ENCODE data around the gene UNC93A. TPM values are rescaled to one million over a fixed set of nuclear protein-coding genes. Genes with fewer than 3 reads are reported as not detected.
A peak's percentile ranks its signal among the peaks of the same experiment; 100 is the strongest.
"Not testable (repeated sequence)": the region's sequence is repeated elsewhere in the genome, so short reads cannot be mapped to it uniquely, and the experiment has no call there.

Gene UNC93A
- polyA plus RNA-seq, 1 donor = 36.4 TPM

DNA sequence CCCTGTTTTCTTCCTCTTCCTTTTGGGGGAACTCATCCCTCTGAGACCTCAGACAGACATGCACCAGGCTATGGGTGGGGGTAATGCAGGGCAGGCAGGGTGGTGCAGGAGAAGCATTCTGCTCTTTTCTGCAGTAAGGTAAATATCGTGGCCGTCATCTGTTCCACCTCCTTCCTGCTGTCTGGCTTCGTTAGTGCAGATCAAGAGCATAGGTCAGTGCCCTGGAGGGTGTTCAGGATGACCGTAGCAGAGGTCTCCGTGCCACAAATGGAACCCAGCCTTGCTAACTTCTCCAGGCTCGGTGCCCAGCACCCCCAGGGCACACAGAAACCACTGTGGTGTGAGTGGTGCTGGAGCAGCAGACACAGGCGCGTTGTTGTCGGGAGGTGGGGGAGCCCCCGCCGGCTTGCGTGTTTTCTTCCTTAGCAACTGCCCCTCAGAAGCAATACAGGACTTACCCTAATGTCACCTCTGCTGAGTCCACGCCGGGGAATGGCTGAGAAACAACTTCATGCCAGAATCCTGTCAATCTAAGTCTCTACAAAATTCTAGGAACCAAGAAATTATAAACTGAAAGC, 42.1 kb upstream of the UNC93A start:
- H3K36me3 ChIP-seq (ENCODE audit: control insufficient read depth, insufficient read depth, low read length); H3K4me3 ChIP-seq (ENCODE audit: low read length); H3K9me3 ChIP-seq (ENCODE audit: control insufficient read depth, low read depth, low read length); H3K27me3 ChIP-seq (ENCODE audit: control insufficient read depth, insufficient read depth, low read length); H3K4me1 ChIP-seq (ENCODE audit: control insufficient read depth, insufficient read depth, low read length); H3K27ac ChIP-seq (ENCODE audit: low read length); DNase-seq: not testable (repeated sequence)
- no CpG with 5 or more reads among the region's 14 CpGs for WGBS (ENCODE audit: insufficient coverage, low lambda C conversion rate)

- H3K4me3 ChIP-seq (ENCODE audit: low read length) = no peak overlapping the region
- peaks cover 4% of the 10 kb centered on the region for H3K9me3 ChIP-seq (ENCODE audit: control insufficient read depth, low read depth, low read length)
- no peak for DNase-seq
- H3K27ac ChIP-seq (ENCODE audit: low read length) = no peak overlapping the region
- WGBS (ENCODE audit: insufficient coverage, low lambda C conversion rate) = no CpG with 5 or more reads among the region's 1 CpG
- no peaks in the 10 kb centered on the region for H3K27me3 ChIP-seq (ENCODE audit: control insufficient read depth, insufficient read depth, low read length)
- H3K36me3 ChIP-seq (ENCODE audit: control insufficient read depth, insufficient read depth, low read length) = no peaks in the 10 kb centered on the region
- H3K4me1 ChIP-seq (ENCODE audit: control insufficient read depth, insufficient read depth, low read length) = no peaks in the 10 kb centered on the region
Measured at GRCh38 chr6:167252271-167252670, 38.8 kb upstream of the UNC93A start.

- no CpG with 5 or more reads among the region's 11 CpGs for WGBS (ENCODE audit: insufficient coverage, low lambda C conversion rate)
Measured at GRCh38 chr6:167255918-167256553, 35.1 kb upstream of the UNC93A start.

GRCh38 chr6:167258646-167259045, 32.5 kb upstream of the UNC93A start:
- Histone ChIP-seq H3K4me1 (ENCODE audit: control insufficient read depth, insufficient read depth, low read length) (no peaks in the 10 kb centered on the region), H3K4me3 (ENCODE audit: low read length) (no peak overlapping the region), H3K9me3 (ENCODE audit: control insufficient read depth, low read depth, low read length) (peaks cover 4% of the 10 kb centered on the region), H3K27me3 (ENCODE audit: control insufficient read depth, insufficient read depth, low read length) (no peaks in the 10 kb centered on the region), H3K36me3 (ENCODE audit: control insufficient read depth, insufficient read depth, low read length) (no peaks in the 10 kb centered on the region), H3K27ac (ENCODE audit: low read length) (no peak overlapping the region)
- no CpG with 5 or more reads among the region's 3 CpGs for WGBS (ENCODE audit: insufficient coverage, low lambda C conversion rate)
- no peak for DNase-seq

More at GRCh38 chr6:167255918-167256553, 35.1 kb upstream of the UNC93A start:
- Histone ChIP-seq H3K4me1 (ENCODE audit: control insufficient read depth, insufficient read depth, low read length) (no peaks in the 10 kb centered on the region), H3K27ac (ENCODE audit: low read length) (no peak overlapping the region), H3K36me3 (ENCODE audit: control insufficient read depth, insufficient read depth, low read length) (no peaks in the 10 kb centered on the region), H3K9me3 (ENCODE audit: control insufficient read depth, low read depth, low read length) (peaks cover 4% of the 10 kb centered on the region), H3K4me3 (ENCODE audit: low read length) (no peak overlapping the region), H3K27me3 (ENCODE audit: control insufficient read depth, insufficient read depth, low read length) (no peaks in the 10 kb centered on the region)
- no peak for DNase-seq

DNA sequence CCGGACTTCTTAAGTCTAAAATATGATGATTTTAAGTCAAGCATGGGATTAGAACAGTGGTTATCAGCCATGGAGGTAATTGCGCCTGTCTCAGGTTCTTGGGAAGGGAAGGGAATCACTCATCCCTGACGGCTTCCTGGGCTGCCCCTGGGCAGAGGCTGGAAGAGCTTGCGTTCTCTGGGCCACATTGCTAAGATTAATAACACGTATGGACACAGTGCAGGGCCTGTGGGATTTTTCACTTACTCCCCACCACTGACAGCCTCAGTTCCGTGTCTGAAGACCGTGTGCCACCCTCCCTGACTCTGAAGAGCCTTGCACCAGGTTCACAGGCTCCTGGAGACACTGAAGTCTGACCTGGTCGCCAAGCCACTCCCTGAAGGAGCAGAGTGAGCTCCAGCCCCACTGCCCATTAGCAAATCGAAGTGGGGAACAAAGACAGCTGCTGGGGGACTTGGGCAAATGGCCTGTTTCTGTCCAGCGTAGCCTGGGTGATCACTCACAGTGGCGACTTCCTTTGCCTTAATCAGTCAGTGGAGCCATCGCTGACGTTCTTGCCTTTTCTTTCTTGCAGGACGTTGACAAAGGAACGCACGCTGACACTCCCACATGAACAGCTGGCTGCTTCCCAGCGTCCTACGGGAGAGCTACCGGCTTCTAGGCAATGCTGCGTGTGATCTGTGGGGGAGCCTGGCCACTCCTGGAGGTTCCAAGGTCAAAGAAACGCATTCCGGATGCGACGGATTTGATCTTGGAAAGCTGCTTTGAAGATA, 24.9 kb upstream of the UNC93A start:
- no CpG with 5 or more reads among the region's 24 CpGs for WGBS (ENCODE audit: insufficient coverage, low lambda C conversion rate)

GRCh38 chr6:167266830-167267555, 24.1 kb upstream of the UNC93A start:
- Histone ChIP-seq H3K27me3 (ENCODE audit: control insufficient read depth, insufficient read depth, low read length) (no peaks in the 10 kb centered on the region), H3K27ac (ENCODE audit: low read length) (peak overlapping the region; percentile 88), H3K4me1 (ENCODE audit: control insufficient read depth, insufficient read depth, low read length) (peaks cover 47% of the 10 kb centered on the region), H3K36me3 (ENCODE audit: control insufficient read depth, insufficient read depth, low read length) (no peaks in the 10 kb centered on the region), H3K9me3 (ENCODE audit: control insufficient read depth, low read depth, low read length) (peaks cover 2% of the 10 kb centered on the region), H3K4me3 (ENCODE audit: low read length) (no peak overlapping the region)
- peak in 1 of 2 donors; percentile 72 for DNase-seq
- WGBS (ENCODE audit: insufficient coverage, low lambda C conversion rate) = 100% methylated on average over 1 of the region's 21 CpGs

More for the DNA sequence above, 24.9 kb upstream of the UNC93A start:
- H3K36me3 ChIP-seq (ENCODE audit: control insufficient read depth, insufficient read depth, low read length); H3K27me3 ChIP-seq (ENCODE audit: control insufficient read depth, insufficient read depth, low read length); H3K9me3 ChIP-seq (ENCODE audit: control insufficient read depth, low read depth, low read length); H3K4me3 ChIP-seq (ENCODE audit: low read length): not testable (repeated sequence)
- peak overlapping the region; percentile 88 for H3K27ac ChIP-seq (ENCODE audit: low read length)
- peaks cover 39% of the 10 kb centered on the region for H3K4me1 ChIP-seq (ENCODE audit: control insufficient read depth, insufficient read depth, low read length)
- peak in 1 of 2 donors; percentile 72 for DNase-seq

DNA sequence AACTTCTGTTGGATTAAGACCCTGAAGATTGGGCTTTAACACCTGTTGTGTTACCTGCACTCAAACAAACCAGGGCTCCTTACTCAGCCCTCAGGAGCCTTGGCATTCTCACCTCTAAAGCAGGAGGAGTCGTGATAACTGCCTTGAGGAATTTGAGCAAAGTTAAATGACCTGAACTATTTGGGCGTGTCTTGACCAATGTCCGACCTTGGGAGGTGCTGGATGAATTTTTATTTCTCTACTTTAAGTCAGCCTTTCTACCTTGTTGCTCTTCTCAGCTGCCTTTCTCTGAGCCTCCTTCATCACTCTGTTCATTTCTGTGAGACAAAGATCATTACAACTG, 23.6 kb upstream of the UNC93A start:
- WGBS (ENCODE audit: insufficient coverage, low lambda C conversion rate) = no CpG with 5 or more reads among the region's 3 CpGs
- peak overlapping the region; percentile 88 for H3K27ac ChIP-seq (ENCODE audit: low read length)
- H3K4me1 ChIP-seq (ENCODE audit: control insufficient read depth, insufficient read depth, low read length) = peaks cover 52% of the 10 kb centered on the region
- not testable (repeated sequence) for H3K4me3 ChIP-seq (ENCODE audit: low read length); H3K9me3 ChIP-seq (ENCODE audit: control insufficient read depth, low read depth, low read length); H3K27me3 ChIP-seq (ENCODE audit: control insufficient read depth, insufficient read depth, low read length); H3K36me3 ChIP-seq (ENCODE audit: control insufficient read depth, insufficient read depth, low read length)
- DNase-seq = peak; percentile 55 to 74

DNA sequence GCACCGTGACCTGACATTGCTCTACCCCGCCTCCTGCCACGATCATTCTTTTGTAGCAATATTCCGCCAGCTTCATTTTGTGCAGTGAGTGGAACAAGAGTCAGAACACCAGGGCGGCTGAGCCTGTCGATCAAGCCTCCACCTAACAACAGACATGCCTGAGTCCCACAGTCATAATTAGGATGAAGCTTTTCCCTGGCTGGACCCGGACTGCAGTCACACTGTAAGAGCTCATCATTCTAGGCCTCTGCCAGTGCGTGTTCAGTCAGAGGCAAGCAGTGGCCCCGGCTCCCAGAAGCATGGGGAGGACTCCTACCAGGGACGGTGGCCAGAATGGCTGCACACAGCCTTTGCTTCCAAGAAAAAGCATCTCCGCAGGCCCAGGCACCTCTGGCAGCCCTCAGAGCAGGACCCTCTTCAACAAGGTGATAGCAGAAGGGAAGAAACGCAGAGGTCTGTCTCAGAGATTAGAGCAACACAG, 23.2 kb upstream of the UNC93A start:
- no peaks in the 10 kb centered on the region for H3K27me3 ChIP-seq (ENCODE audit: control insufficient read depth, insufficient read depth, low read length)
- H3K4me1 ChIP-seq (ENCODE audit: control insufficient read depth, insufficient read depth, low read length) = peaks cover 55% of the 10 kb centered on the region
- H3K9me3 ChIP-seq (ENCODE audit: control insufficient read depth, low read depth, low read length) = peaks cover 2% of the 10 kb centered on the region
- WGBS (ENCODE audit: insufficient coverage, low lambda C conversion rate) = no CpG with 5 or more reads among the region's 12 CpGs
- H3K36me3 ChIP-seq (ENCODE audit: control insufficient read depth, insufficient read depth, low read length) = no peaks in the 10 kb centered on the region
- peak overlapping the region; percentile 88 for H3K27ac ChIP-seq (ENCODE audit: low read length)
- H3K4me3 ChIP-seq (ENCODE audit: low read length) = no peak overlapping the region
- DNase-seq = peak in 1 of 2 donors; percentile 51

GRCh38 chr6:167268683-167269280, 22.3 kb upstream of the UNC93A start:
- H3K27me3 ChIP-seq (ENCODE audit: control insufficient read depth, insufficient read depth, low read length) = no peaks in the 10 kb centered on the region
- DNase-seq = peak; percentile 87 to 93
- peaks cover 64% of the 10 kb centered on the region for H3K4me1 ChIP-seq (ENCODE audit: control insufficient read depth, insufficient read depth, low read length)
- H3K9me3 ChIP-seq (ENCODE audit: control insufficient read depth, low read depth, low read length) = peaks cover 2% of the 10 kb centered on the region
- peak overlapping the region; percentile 88 for H3K27ac ChIP-seq (ENCODE audit: low read length)
- H3K4me3 ChIP-seq (ENCODE audit: low read length) = peak overlapping the region; percentile 11
- 20% methylated on average over 1 of the region's 20 CpGs for WGBS (ENCODE audit: insufficient coverage, low lambda C conversion rate)
- no peaks in the 10 kb centered on the region for H3K36me3 ChIP-seq (ENCODE audit: control insufficient read depth, insufficient read depth, low read length)

Measured in large intestine (tissue), 3 donors.